ENCODE measurements around the gene OMA1.
A peak's percentile ranks its signal among the peaks of the same experiment; 100 is the strongest.

The OMA1 gene

GRCh38 chr1:58465825-58466629, 80.5 kb downstream of the OMA1 start:
- no peak for DNase-seq (ENCODE audit: extremely low read depth, low read depth)
- TF ChIP-seq, protein P1, sequence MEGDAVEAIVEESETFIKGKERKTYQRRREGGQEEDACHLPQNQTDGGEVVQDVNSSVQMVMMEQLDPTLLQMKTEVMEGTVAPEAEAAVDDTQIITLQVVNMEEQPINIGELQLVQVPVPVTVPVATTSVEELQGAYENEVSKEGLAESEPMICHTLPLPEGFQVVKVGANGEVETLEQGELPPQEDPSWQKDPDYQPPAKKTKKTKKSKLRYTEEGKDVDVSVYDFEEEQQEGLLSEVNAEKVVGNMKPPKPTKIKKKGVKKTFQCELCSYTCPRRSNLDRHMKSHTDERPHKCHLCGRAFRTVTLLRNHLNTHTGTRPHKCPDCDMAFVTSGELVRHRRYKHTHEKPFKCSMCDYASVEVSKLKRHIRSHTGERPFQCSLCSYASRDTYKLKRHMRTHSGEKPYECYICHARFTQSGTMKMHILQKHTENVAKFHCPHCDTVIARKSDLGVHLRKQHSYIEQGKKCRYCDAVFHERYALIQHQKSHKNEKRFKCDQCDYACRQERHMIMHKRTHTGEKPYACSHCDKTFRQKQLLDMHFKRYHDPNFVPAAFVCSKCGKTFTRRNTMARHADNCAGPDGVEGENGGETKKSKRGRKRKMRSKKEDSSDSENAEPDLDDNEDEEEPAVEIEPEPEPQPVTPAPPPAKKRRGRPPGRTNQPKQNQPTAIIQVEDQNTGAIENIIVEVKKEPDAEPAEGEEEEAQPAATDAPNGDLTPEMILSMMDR (IDR thresholded peaks at IDR 0.05; ENCODE audit: low read depth, low read length, missing control alignments): no peak
- H3K4me3 ChIP-seq (replicated peaks; ENCODE audit: low read depth, low read length): no peak overlapping the region

- DNase-seq (ENCODE audit: extremely low read depth, low read depth): no peak
- no peak overlapping the region for H3K4me3 ChIP-seq (replicated peaks; ENCODE audit: low read depth, low read length)
- TF ChIP-seq, protein P1 (IDR thresholded peaks at IDR 0.05; ENCODE audit: low read depth, low read length, missing control alignments): no peak
These were observed 81.3 kb downstream of the OMA1 start for GRCh38 chr1:58465176-58465575.

DNA sequence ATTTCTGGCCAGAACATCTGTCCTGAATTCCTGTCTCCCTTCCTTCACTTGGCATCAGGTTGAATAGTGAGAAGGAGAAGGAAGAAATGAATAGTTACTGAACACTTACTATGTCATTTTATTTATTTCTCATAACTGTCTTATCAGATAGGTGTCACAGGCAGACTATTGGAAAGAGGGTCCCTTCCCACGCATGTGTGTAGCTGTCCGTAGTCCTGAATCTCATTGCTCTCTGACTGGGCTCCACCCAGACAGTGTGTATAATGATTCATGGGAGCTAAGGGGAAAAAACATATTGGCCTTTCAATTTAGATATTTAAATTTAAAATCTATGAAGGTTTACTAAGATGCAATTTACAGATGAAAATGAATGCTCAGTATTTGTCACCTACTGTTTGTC, 86.1 kb downstream of the OMA1 start:
- DNase-seq (ENCODE audit: extremely low read depth, low read depth): peak; percentile 16
- TF ChIP-seq, protein P1 (IDR thresholded peaks at IDR 0.05; ENCODE audit: low read depth, low read length, missing control alignments): no peak
- H3K4me3 ChIP-seq (replicated peaks; ENCODE audit: low read depth, low read length): no peak overlapping the region

- DNase-seq (ENCODE audit: extremely low read depth, low read depth): no peak
- TF ChIP-seq, protein P1 (IDR thresholded peaks at IDR 0.05; ENCODE audit: low read depth, low read length, missing control alignments): no peak
- H3K4me3 ChIP-seq (replicated peaks; ENCODE audit: low read depth, low read length): no peak overlapping the region
These were observed 86.6 kb downstream of the OMA1 start for GRCh38 chr1:58459911-58460310.

GRCh38 chr1:58457023-58457635, 89.4 kb downstream of the OMA1 start:
- TF ChIP-seq, protein P1 (IDR thresholded peaks at IDR 0.05; ENCODE audit: low read depth, low read length, missing control alignments): no peak
- no peak for DNase-seq (ENCODE audit: extremely low read depth, low read depth)
- H3K4me3 ChIP-seq (replicated peaks; ENCODE audit: low read depth, low read length): no peak overlapping the region

DNA sequence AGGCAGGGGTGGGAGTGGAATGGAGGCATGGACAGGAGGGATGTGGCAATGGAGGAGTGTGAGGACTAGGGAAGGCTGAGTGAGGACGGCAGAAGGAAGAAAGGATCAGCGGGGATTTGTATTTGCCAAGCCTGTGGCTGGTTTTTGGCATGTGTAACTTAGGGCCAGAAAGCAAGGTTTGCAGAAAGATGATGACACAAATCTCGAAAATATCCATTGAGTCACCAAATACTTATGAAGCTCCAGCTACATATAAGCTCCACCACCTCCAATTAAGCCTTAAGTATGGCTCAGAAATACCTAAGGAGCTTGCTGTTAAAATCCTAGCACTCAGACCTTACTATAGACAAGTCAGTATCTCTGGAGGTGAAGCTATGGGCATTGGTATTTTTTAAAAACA, 90.1 kb downstream of the OMA1 start:
- H3K4me3 ChIP-seq (replicated peaks; ENCODE audit: low read depth, low read length): no peak overlapping the region
- TF ChIP-seq, protein P1 (IDR thresholded peaks at IDR 0.05; ENCODE audit: low read depth, low read length, missing control alignments): no peak
- no peak for DNase-seq (ENCODE audit: extremely low read depth, low read depth)

Data from HFF-Myc (cell line).